HuH-7 (cell line): ENCODE results near the gene ADAM19.

Source experiments
- DNase-seq: peaks from one replicate; pipeline ENCODE4 v3.0.0; 2011; ENCODE audit warnings: low spot score

Gene ADAM19

GRCh38 chr5:157516006-157516405 is 59.6 kb downstream of the ADAM19 start:
- no peak for DNase-seq

GRCh38 chr5:157514974-157515373 is 60.6 kb downstream of the ADAM19 start:
- DNase-seq = no peak

GRCh38 chr5:157513182-157513581 is 62.4 kb downstream of the ADAM19 start:
- DNase-seq = no peak

GRCh38 chr5:157511651-157512644 is 63.6 kb downstream of the ADAM19 start:
- no peak for DNase-seq

- no peak for DNase-seq
Observed at GRCh38 chr5:157510682-157511081, 64.9 kb downstream of the ADAM19 start.

- DNase-seq = no peak
Observed at GRCh38 chr5:157509587-157509986, 66.0 kb downstream of the ADAM19 start.

GRCh38 chr5:157509093-157509492 is 66.5 kb downstream of the ADAM19 start:
- no peak for DNase-seq

GRCh38 chr5:157506981-157507780 is 68.4 kb downstream of the ADAM19 start:
- DNase-seq = no peak

- DNase-seq = no peak
Observed at GRCh38 chr5:157506066-157506590, 69.4 kb downstream of the ADAM19 start.

- DNase-seq = no peak
Observed at GRCh38 chr5:157505496-157505895, 70.1 kb downstream of the ADAM19 start.

GRCh38 chr5:157504053-157504452 is 71.5 kb downstream of the ADAM19 start:
- DNase-seq = no peak

GRCh38 chr5:157502143-157502647 is 73.4 kb downstream of the ADAM19 start:
- DNase-seq = no peak

- DNase-seq = no peak
Observed at GRCh38 chr5:157497875-157498611, 77.5 kb downstream of the ADAM19 start.

GRCh38 chr5:157496864-157497263 is 78.7 kb downstream of the ADAM19 start:
- no peak for DNase-seq

- DNase-seq = no peak
Observed at GRCh38 chr5:157494178-157494832, 81.3 kb downstream of the ADAM19 start.

- no peak for DNase-seq
Observed at GRCh38 chr5:157492886-157493285, 82.7 kb downstream of the ADAM19 start.

GRCh38 chr5:157491471-157491995 is 84.0 kb downstream of the ADAM19 start:
- no peak for DNase-seq

GRCh38 chr5:157487358-157487757 is 88.2 kb downstream of the ADAM19 start:
- DNase-seq = no peak

- no peak for DNase-seq
Observed at GRCh38 chr5:157486861-157487260, 88.7 kb downstream of the ADAM19 start.

GRCh38 chr5:157486221-157486681 is 89.3 kb downstream of the ADAM19 start:
- DNase-seq = no peak

- no peak for DNase-seq
Observed at GRCh38 chr5:157485811-157486210, 89.8 kb downstream of the ADAM19 start.
